ENCODE results near the gene CTCFL.
"Not testable (repeated sequence)": the region's sequence is repeated elsewhere in the genome, so short reads cannot be mapped to it uniquely, and the experiment has no call there.

CTCFL gene

DNA sequence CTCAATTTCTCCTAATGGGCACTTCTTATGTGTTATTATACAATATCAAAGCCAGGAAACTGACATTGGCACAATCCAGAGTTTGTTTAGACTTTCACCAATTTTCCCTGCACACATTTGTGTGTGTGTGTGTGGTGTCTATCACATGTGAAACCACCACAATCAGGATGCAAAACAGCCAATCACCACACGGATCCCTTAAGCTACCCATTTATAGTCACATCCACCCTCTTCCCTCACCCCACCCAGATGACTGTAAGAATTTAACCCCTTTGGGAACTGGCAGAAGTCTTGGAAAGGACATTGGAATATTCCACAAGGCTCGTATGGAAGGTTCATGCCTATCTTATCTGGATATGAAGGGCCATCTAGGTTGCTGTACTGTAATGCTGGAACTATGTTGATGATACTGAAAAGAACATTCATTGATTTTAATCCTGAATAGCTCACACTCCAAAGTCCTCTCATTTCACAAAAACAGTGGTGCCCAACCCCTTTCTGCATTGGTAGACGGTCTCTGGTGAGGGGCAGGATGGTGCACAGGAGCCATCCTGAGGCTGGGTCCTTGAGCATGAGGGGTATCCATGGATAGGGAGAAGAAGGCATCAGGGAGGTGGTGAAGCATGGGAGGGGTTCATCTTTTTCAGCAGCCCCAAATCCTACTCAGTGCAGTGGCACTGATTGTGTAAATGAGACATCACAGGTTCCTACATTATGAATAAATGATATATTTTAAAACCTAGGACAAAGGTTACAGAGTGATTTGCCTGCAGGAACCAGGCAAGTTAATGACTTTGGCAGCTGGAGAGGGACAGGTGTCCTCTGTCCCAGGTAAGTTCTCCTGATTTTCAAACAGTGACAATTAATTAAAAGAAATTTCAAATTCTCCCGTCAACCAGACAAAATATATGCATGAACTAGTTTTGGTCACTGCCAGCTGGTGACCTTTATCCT lies 12.1 kb upstream of the CTCFL start:
- no peak for DNase-seq

DNA sequence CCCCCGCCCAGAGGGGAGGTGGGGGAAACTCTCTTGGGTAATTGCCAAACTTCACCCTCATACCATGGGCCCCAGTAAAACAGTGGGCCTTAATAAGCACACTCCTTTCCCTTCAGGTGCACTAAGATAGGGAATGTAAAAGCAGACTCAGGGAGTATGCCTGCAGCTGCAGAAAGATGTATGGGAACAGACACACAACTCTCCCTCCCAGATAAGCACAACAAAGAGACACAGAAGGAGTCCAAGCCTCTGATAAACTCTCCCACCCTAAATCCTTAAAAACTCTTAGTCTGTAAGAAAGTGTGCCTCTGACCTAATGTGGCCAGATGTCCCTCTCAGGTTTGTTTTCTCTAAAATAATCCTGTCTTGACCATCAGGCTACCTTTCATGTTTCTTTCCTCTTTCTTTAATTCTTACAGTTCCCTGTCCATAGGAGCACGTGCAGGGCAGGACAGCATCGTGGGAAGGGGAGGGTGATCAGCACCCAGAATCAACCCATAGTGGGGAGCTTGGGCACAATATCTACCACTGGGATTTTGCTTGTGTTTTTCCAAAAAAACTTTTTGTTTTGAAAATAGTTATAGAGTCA lies 11.3 kb upstream of the CTCFL start:
- DNase-seq = no peak

DNA sequence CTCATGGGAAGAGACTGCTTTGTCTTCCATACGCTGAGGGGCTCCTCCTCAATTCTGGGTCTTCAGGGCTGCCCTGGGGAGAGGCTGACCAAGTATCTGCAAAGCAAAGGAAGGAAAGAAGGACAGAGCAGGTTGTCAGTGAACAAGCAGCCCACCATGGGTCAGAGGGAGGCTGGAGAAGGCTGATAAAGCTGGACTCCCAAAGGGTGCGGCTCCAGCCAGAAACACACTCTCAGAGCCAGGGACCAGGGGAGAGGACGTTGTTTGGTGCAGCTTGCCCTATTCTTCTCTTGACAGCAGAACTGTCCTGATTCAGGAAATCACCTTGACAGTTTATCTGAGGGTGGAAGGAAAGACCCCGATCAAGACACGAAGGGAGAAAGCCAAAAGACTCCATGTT lies 10.4 kb upstream of the CTCFL start:
- DNase-seq = no peak

DNA sequence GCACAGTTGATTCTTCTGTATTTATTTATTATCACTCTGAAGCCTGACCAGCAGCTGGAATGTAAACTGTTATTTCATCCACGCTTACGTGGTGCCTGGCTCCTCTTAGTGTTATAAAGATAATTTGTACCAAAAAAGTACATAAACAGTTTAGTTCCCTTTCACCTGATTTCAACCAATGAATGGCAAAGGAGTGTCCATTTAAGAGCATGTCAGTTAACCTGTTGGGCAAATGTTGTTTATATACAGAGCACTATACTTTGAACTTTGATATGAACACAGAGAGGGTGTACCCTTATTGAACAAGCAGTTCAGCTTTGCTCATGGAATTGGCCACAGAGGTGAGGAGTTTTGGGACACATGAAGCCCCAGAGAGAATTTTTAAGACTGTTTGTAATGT lies 7.2 kb upstream of the CTCFL start:
- DNase-seq = no peak

DNA sequence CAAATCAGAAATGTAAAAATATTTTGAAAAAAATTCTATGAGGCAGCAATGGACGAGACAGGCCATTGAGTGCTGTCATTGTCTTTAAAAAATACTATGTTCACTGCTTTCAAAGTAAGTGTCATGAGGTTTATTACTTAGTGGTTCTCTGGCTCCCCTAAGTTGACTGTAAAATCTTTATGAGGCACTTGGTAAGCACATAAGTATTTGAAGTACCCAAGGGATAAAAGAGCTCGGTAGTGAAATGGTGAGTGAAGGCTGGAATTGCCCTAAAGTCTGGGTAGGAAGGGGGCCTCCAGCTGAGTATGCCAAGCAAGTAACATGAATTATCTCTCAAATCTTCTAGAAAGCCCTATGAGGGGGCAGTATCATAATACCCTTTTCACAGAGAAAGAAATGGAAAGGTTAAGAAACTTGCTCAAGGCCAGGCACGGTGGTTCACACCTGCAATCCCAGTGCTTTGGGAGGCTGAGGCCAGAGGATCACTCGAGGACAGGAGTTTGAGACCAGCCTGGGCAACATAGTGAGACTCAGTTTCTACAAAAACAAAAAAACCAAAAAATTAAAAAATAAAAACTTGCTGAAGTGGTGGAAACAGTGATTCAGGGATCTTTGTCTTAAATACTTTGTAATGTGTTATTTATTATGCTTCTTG lies 5.5 kb upstream of the CTCFL start:
- DNase-seq = no peak

DNA sequence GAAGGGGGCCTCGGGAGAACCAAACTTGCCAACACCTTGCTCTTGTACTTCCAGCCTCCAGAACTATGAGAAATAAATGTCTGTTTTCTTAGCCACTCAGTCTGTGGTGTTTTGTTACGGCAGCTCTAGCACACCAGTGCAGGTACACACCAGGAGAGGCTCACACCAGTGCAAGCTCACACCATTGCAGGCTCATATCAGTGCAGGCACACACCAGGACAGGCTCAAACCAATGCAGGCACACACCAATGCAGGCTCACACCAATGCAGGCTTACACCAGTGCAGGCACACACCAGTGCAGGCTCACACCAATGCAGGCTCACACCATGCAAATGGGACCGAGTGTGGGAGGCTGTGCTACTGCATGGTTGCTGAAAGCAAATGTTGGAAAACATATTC lies 4.9 kb upstream of the CTCFL start:
- no peak for DNase-seq

DNA sequence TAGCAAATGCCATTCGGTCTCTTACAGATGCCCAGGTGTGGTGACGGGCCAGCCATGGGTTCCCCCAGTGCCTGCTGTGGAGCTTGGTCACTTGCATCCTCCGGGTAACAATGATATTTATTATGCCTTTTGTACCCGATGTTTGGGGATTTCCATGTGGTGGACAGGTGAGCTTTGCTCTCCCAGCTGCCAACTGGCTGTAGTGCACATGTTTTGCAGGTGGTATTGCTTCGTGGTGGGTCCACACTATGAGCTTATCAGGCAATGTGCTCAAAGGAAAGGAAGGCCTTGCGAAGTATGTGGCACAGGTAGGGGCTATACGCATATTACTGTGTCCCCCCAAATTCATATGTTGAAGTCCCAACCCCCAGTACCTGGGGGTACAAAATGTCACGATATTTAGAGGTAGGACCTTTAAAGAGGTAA lies 4.2 kb upstream of the CTCFL start:
- no peak for DNase-seq

DNA sequence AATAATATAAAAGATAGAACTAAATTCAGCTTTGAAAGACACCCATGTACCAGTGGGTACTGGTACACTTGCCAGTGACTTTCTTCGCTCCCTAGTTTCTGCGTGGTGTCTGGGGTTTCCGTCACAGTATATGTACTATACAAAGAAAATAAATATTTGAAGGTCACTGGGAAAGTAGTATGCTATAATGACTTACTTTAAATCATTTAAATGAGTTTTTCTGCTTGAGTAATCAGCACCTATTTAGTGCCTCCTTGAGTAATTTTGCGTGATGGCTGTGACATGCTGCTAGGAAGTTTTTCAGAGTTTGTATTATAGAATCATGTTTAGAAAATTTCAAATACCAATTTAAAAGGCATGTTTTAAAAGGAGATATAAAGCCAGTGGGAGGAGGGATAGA lies 3.2 kb upstream of the CTCFL start:
- no peak for DNase-seq

DNA sequence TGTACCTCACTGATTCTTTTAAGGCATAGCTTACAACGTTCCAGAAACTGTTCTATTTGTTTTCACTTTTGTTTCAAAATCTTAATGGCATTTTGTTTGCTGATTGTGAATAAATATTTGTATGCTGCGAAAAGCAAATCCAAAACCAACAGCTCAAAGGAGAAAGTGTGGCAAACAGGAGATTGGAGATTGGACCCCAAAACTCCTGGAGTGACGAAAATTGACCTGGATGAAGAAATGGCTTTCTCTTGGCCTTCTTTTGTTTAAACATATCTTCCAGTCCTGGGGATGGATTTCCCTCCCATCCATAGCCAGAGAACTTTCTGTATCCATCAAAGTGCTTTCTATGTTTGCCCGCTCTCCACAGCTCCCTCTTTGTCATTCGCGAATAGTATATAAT lies 2.8 kb upstream of the CTCFL start:
- DNase-seq = no peak

DNA sequence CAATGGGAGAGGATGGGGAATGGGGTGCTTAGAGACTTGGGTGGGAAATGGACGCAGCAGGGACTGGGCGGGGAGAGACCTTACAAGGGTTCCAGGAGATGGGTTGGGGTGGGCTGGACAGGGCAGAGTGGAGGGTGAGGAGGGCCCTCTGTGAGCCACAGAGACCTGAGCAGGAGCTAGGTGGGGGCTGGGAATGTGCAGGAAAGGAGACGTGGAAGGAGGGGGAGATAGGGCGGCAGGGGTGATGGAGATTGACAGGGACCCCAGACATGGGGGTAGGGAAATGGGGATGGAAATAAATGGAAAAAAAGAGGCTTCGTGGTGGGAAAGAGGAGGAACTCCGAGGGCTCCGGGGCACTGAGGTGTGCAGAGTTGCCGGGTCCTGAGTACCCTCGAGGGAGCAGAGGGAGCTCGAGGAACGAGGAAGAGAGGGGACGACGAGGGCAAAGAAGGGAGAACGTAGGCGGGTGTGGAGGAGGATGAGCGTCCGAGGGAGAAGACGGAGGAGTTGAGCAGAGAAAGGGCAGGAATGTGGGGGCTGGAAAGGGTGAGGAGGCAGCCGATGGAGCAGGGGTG lies 2.0 kb upstream of the CTCFL start:
- DNase-seq = no peak

DNA sequence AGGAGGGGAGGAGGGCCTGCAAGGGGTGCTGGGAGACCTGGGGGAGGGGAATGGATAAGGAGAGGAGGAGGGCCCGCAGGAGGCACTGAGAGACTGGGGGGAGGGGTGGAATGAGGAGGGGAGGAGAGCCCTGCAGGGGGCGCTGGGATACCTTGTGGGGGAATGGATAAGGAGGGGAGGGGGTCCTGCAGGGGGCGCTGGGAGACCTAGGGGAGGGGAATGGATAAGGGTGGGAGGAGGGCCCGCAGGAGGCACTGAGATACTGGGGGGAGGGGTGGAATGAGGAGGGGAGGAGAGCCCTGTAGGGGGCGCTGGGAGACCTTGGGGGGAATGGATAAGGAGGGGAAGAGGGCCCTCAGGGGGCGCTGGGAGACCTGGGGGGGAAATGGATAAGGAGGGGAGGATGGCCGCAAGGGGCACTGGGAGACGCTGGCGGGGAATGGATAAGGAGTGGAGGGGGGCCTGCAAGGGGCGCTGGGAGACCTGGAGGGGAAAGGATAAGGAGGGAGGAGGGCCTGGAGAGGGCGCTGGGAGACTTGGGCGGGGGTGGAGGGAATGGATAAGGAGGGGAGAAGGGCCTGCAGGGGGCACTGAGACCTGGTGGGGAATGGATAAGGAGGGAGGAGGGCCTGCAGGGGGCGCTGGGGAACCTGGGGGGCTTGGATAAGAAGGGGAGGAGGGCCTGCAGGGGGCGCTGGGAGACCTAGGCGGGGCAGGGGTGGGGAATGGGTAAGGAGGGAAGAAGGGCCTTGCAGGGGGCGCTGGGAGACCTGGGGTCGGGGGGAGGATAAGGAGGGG lies 1.3 kb upstream of the CTCFL start:
- DNase-seq = no peak

DNA sequence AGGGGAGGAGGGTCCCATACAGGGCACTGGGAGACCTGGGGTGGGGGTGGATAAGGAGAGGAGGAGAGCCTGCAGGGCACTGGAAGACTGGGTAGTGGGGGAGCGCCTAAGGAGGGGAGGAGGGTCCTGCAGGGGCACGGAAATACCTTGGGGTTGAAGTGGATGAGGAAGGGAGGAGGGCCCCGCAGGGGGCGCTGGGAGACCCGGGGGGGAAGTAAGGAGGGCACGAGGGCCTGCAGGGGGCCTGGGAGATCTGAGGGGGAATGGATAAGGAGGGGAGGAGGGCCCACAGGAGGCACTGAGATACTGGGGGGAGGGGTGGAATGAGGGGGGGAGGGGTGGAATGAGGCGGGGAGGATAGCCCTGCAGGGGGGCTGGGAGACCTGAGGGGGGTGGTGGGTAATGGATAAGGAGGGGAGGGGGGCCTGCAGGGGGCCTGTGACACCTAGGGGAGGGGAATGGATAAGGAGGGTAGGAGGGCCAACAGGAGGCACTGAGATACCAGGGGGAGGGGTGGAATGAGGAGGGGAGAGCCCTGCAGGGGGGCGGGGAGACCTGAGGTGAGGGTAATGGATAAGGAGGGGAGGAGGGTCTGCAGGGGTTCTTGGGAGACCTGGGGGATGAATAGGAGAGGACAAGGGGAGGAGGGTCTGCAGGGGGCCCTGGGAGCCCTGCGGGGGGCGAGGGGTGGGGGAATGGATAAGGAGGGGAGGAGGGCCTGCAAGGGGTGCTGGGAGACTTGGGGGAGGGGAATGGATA lies 567 bp upstream of the CTCFL start:
- DNase-seq = no peak

DNA sequence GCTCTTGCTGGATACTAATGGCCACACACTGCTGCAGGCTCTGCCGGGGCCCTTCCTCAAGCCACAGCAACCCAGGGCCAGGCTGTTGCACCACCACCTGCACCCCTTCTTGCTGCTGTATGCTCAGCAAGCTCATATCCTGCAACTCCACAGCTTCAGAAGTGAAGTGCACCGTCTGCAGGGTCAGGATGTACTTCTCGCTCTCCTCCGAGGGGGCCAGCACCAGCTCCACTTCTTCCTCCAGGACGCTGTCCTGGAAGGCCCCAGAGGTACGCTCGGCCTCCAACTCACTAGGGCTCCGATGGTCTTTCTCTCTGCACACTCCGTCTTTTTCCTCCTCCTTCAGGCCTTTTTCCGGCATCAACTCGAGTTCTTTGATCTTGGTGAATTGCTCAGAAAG lies 1.2 kb downstream of the CTCFL start:
- DNase-seq = no peak

DNA sequence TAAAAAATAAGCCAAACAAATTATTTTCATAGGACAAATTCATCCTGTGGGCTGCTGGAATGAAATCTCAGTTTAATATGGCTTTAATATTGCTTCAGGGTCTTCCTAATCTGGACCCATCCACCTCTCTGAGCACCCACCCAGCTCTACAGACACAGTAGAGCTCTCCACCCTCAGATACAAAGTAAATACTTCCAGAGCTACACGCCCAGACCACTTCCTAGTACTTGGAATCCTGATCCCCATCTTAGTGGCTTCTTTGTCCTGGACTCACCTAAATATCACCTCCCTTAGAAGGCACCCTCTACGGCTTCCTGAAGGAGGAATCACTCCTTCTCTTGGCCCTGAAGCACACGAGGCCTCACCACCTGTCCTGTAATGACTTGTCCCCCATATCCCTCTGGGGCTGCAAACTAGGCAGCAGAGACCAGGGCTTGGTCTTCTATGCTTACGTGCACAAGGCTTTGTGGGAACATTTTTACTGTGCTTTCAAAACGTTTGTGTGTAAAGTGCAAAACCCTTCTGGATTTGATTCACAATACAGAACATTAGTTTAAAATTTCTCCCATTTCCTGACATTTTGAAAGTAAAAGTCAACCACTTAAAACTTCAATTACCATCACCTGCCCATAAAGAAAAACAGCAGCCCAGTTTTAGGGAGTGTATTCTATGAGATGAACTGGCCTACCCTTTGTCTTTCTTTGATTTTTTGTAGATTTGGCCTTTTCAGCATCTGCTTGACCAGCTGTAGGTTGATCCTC lies 2.4 kb downstream of the CTCFL start:
- DNase-seq = no peak

DNA sequence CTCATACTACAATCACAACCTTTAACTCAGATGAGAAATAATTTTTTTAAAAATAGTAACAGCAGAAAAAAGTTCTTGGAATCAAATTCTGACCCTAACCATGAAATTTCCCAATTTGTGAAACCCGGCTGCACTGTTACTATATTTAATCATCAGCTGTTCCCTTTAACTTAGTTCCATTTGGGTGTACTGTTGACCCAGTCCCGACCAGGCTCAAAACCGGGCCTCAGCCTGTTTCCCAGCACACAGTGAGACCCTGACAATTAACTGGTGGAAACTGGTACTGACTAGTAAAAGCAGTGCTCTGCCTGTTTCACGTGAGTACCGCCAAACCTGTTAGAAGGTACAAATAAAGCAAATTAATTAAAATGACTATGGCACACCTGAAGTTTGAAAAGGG lies 7.0 kb downstream of the CTCFL start:
- DNase-seq = no peak

DNA sequence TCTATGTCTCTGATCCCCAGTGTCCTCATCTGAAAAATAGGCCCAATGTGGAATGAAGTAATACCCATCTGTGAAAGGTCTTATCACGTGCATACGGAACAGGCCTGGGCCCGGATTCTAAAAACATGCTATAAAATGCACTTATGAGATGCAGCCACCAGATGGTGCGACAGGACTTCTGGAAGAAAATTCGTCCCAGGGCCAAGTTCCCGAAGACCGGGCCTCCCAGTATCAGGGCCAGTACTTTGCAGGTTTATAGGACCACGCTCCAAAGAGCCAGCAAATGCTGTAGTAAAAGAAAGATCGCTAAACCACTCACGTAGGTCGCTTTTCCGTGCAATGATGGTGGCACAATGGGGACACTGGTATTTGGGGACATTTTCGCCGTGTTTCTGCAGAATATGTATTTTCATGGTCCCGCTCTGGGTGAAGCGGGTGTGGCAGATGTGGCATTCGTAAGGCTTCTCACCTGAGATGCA lies 10.6 kb downstream of the CTCFL start:
- DNase-seq = peak; percentile 82

DNA sequence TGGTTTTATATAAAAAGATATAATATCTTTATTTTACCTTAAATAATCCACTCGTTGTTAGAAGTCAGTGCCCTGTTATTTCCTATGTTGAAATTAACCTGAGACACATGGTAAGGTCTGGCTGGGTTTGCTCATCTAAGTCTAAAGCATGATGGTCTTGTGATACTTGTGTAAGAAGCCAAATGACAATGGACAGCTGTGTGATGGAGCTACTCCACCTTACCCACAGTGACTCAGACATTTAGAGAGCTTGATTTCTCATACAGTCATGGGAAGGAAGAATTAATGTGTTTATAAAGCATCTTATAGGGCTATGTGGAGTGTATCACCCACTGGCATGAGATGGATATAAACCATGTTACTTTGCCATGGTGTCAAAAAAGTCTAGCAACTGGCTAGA lies 11.7 kb downstream of the CTCFL start:
- no peak for DNase-seq

DNA sequence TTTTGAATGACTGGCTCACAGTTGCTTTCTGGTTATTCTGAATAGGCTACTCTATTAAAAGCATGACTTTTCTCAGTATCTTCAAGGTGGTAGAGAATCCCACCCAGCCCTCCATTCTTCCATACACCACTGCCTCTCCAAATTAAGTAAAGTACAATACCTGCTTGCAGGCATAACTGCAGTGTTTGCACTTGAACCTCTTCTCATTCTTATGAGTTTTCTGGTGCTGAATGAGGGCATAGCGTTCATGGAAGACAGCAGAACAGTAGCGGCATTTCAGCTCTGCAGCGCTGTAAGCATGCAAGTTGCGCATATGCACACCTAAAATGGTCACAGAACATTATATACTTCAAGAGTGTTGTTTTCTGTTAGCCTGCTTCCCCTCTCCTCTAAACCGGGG lies 12.5 kb downstream of the CTCFL start:
- no peak for DNase-seq

DNA sequence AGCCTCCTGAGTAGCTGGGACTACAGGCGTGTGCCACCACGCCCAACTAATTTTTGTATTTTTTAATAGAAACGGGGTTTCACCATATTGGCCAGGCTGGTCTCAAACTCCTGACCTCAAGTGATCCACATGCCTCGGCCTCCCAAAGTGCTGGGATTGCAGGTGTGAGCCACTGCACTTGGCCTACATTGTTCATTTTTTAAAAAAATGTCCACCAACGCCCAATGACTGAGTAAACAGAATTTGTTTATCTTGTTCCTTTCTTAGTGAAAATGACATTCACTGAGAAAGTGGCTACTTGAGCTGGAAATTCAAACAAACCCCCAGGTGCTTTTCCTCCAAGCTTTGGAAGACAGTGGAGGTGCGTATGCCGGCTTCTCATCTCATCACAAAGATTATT lies 13.2 kb downstream of the CTCFL start:
- not testable (repeated sequence) for DNase-seq

DNA sequence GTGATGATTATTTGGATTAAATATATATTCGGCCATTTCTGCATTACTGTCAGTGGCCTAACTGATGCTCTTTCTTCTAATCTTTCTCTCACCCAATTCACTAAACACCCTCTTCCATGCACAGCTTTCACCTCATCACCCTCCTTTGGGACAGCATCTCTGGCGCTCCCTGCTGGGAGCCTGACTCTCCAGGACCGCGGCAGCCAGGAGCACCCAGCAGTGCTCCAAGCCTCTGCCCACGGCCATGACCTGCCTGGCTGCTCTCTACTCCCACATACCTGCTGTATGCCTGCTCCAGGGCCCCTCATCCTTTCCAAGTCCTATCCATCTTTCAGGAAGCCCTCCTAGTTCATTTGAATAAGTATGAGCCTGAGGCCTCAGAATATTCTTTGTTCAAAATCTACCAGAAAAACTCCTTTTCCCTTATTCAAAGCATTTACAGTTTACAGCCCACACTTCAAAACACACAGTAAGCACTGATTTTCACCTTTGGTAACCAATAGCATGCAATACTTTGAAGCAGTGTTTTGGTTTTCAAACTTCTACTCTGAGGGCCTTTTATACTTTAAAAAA lies 15.2 kb downstream of the CTCFL start:
- DNase-seq = no peak

DNA sequence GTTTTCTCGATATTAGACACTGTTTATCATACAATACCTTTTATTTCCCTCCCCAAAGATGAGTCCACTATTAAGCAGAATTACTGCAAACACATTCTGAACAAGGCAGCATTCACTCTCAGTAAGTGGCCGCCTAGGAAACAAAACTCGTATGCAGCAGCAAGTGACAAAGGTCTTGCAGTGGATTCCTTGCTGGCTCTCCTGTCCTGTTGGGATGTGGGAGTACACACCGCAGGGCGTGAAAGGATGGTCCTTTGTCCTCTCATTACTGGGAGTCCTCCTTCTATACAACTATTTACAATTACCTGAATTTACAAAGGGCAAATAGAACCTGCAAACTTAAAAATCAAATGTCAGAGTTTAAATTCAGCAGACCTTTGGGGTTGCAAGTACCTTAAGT lies 16.1 kb downstream of the CTCFL start:
- DNase-seq = no peak

Data from right forelimb (tissue), 1 donor.